ENCODE measurements around the gene PCDHGA1. TPM values are rescaled to one million over a fixed set of nuclear protein-coding genes. Genes with fewer than 3 reads are reported as not detected.

PCDHGA1 gene
- total and polyA plus RNA-seq, 2 of the 4 experiments (the other 2 are of a cell fraction), result 0.90 to 0.92 TPM

GRCh38 chr5:141363952-141364660 lies 33.8 kb downstream of the PCDHGA1 start, which contains the start of gene PCDHGA5:
PCDHGA5 (plus strand) TSS chr5:141364162; CDS start chr5:141364331, 169 bp downstream.
- Histone ChIP-seq H2AK9ac (replicated peaks; ENCODE audit: low read depth, low read length, poor library complexity) (no peak within 1 kb of the TSS), H3K79me1 (ENCODE audit: low read depth in 1 of 2, low read length in 2 of 2) (peaks cover 0 to 3% of the 10 kb centered on the region in 2 experiments; a peak in 1 of 4 replicates), H3K9me3 (ENCODE audit: control insufficient read depth, insufficient read depth, low read length) (peaks cover 51% of the 10 kb centered on the region), H3K18ac (ENCODE audit: low read depth, low read length) (no peak within 1 kb of the TSS), H4K8ac (ENCODE audit: low read depth in 2 of 2, low read length in 2 of 2) (no peak within 1 kb of the TSS), H3K27ac (ENCODE audit: insufficient read depth, low read length) (no peak within 1 kb of the TSS), H2AK5ac (ENCODE audit: low read depth, low read length) (no peak within 1 kb of the TSS), H2BK120ac (ENCODE audit: low read depth, low read length) (no peak within 1 kb of the TSS), H2BK5ac (ENCODE audit: low read depth, low read length, poor library complexity, severe bottlenecking) (no peak within 1 kb of the TSS), H3K56ac (ENCODE audit: extremely low read depth, insufficient read depth, low read length) (0 out of 2 replicates have a peak within 1 kb of the TSS, but pooled peaks have one; percentile 21), H3K36me3 (ENCODE audit: control insufficient read depth, insufficient read depth, low read length) (peaks cover 14% of the 10 kb centered on the region; the same call in 1 of the 2 replicates), H4K91ac (ENCODE audit: insufficient read depth, low read depth, low read length) (no peak within 1 kb of the TSS), H3K4me2 (ENCODE audit: low read depth, low read length) (peak within 1 kb of the TSS; percentile 41), H4K5ac (ENCODE audit: low read depth, low read length) (no peak within 1 kb of the TSS), H3K14ac (replicated peaks; ENCODE audit: low read depth, low read length) (no peak within 1 kb of the TSS), H2BK15ac (ENCODE audit: low read depth, low read length) (no peak within 1 kb of the TSS), H2AFZ (replicated peaks; ENCODE audit: low read length, poor library complexity) (peak within 1 kb of the TSS; percentile 73), H3K9ac (ENCODE audit: low read depth, low read length) (0 out of 2 replicates have a peak within 1 kb of the TSS, but pooled peaks have one; percentile 52), H3K4me1 (ENCODE audit: control insufficient read depth, insufficient read depth, low read length) (peaks cover 2% of the 10 kb centered on the region; the same call in 1 of the 2 replicates), H3K23ac (ENCODE audit: low read depth, low read length) (no peak within 1 kb of the TSS), H3K27me3 (ENCODE audit: control insufficient read depth, insufficient read depth, low read length) (peaks cover 2% of the 10 kb centered on the region; the same call in 1 of the 2 replicates), H3K9me1 (ENCODE audit: insufficient read depth, low read length) (no peaks in the 10 kb centered on the region), H2BK20ac (ENCODE audit: low read depth, low read length) (no peak within 1 kb of the TSS), H4K20me1 (ENCODE audit: insufficient read depth, low read length) (no peaks in the 10 kb centered on the region), H3K4ac (ENCODE audit: low read depth, low read length) (no peak within 1 kb of the TSS), H3K4me3 (ENCODE audit: insufficient read depth, low read depth, low read length) (peak within 1 kb of the TSS; percentile 48)
- WGBS, 2 experiments (ENCODE audit: extremely low coverage in 2 of 2, insufficient read length in 1 of 2), result 0% methylated on average over 2 of the region's 34 CpGs; no CpG with 5 or more reads in 1 of the 2 experiments
- ATAC-seq (ENCODE audit: low read depth) (peak; percentile 75), DNase-seq (peak; percentile 40)
- dilution Hi-C loops (cut with HindIII; ENCODE audit: low sequenced_read_pairs, unreplicated experiment), result no loop called here
- ChIA-PET CTCF (no interaction called here), POLR2A (ENCODE audit: unreplicated experiment) (no interaction called here)
- TF ChIP-seq, protein P1, sequence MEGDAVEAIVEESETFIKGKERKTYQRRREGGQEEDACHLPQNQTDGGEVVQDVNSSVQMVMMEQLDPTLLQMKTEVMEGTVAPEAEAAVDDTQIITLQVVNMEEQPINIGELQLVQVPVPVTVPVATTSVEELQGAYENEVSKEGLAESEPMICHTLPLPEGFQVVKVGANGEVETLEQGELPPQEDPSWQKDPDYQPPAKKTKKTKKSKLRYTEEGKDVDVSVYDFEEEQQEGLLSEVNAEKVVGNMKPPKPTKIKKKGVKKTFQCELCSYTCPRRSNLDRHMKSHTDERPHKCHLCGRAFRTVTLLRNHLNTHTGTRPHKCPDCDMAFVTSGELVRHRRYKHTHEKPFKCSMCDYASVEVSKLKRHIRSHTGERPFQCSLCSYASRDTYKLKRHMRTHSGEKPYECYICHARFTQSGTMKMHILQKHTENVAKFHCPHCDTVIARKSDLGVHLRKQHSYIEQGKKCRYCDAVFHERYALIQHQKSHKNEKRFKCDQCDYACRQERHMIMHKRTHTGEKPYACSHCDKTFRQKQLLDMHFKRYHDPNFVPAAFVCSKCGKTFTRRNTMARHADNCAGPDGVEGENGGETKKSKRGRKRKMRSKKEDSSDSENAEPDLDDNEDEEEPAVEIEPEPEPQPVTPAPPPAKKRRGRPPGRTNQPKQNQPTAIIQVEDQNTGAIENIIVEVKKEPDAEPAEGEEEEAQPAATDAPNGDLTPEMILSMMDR (conservative IDR thresholded peaks at IDR 0.05; ENCODE audit: low read depth, low read length), result peak; percentile 40
- peak; percentile 33; the same call in 1 of the 2 replicates for TF ChIP-seq RAD21 (IDR thresholded peaks at IDR 0.05; ENCODE audit: low read length)
- TF ChIP-seq RCOR1 (IDR thresholded peaks at IDR 0.05; ENCODE audit: insufficient replicate concordance, low read length), result no peak
- TF ChIP-seq MXI1 (IDR thresholded peaks at IDR 0.05; ENCODE audit: borderline replicate concordance, low read depth, low read length), result no peak
- intact Hi-C loops (cut with micrococcal nuclease), result loop anchor here (5.0 kb wide), 1 partner anchor 37 kb away; no protein-coding TSS in a partner anchor
- in situ Hi-C loops (cut with MboI; ENCODE audit: low sequenced_read_pairs), result no loop called here
- BruUV-seq (replicated peaks), result no TSS peak
